GM21529 (cell line): ENCODE data around the gene PARP6.
A peak's percentile ranks its signal among the peaks of the same experiment; 100 is the strongest.

Experiments used
- ATAC-seq: cut with Tn5 transposase; IDR thresholded peaks from one replicate; pipeline ENCODE4 v1.9.1; 2021; ENCODE audit not compliant: unreplicated experiment

Gene PARP6

GRCh38 chr15:72201391-72201921 lies 70.9 kb downstream of the PARP6 start:
- no peak for ATAC-seq

GRCh38 chr15:72200395-72201237 lies 71.7 kb downstream of the PARP6 start:
- no peak for ATAC-seq

DNA sequence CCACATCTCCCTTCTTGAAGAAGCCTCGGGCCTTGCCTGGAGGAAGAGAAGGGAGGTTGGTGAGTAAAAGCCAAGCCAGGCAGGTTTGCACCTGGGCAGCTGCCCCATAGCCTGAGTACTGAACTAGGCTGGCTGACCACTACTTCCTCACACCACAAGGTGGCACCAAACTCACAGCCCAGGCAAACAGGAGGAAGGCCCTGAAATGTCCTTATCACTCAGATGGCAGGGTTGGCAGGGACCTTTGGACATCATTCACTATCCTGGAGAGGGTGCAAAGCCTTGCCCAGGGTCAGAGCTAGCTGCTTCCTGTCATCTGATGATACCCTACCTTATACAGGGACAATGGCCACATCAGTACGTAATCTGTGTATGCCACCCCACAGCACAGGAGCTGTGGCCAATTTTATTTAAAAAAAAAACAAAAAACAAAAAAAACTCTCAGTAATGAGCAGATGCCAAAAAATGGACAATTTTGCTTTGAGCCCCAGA lies 72.6 kb downstream of the PARP6 start:
- ATAC-seq: peak; percentile 47

DNA sequence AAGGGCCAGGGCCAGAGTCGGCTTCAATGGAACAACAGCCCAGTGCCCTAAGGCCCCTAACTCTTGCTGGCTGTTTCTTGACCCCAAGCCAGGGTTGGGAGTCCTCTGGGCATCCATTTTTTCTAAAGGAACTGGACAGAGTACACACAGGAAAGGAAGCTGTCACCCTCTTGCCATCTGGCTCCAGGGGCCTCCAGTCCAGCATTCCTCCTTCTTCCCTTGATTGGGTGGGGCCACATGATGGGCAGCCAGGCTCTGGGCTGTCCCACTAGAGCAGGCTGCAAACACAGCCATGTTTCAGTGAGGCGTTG lies 73.2 kb downstream of the PARP6 start:
- no peak for ATAC-seq

- no peak for ATAC-seq
Observed at GRCh38 chr15:72198356-72199204, 73.8 kb downstream of the PARP6 start.

DNA sequence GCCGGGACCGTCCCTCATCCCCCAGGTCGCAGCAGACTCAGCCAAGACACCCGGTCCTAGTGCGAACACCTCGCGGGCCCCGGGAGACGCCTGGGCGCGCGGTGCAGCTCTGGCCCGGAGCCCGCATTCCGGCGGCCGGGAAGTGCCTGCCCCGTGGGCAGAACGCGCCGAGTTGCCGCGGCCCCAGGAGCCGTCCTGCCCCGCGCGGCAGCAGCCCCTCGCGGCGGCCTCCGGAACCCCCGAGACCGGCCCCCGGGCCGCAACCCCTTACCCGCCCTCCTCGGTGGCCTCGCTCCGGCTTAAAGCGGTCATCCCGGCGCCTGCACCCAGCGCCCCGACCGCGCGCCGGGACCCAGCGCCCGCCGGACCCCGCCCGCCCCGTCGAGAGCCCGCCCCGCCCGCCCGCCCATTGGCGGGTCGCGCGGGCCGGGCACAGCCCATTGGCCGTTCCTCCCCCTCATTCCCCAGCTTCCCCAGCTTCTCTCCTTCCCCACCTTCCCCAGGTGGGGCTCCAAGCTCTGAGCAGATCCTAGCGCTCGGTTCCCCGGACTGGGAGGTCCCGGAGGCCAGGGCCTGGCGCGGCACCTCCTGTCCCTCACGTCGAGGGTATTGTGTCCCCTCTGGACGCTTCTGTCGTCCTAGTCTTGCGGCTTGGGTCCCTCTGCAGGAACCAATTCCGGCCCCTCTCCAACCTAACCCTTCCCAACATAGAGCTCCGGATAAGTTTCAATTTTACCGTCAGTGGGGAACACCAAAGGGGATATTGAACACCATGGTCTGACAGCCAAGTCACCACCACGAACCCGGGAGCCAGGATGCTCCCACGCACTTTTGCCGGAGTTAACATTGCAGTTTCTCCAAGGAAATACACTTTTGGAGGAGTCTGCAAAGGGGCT lies 74.6 kb downstream of the PARP6 start, which contains the start of gene GRAMD2A:
Gene GRAMD2A, minus strand, starts transcription at position 328 of the 896 bp plus-strand sequence.
- no peak for ATAC-seq

GRCh38 chr15:72197041-72197459 lies 75.3 kb downstream of the PARP6 start:
- ATAC-seq: no peak

DNA sequence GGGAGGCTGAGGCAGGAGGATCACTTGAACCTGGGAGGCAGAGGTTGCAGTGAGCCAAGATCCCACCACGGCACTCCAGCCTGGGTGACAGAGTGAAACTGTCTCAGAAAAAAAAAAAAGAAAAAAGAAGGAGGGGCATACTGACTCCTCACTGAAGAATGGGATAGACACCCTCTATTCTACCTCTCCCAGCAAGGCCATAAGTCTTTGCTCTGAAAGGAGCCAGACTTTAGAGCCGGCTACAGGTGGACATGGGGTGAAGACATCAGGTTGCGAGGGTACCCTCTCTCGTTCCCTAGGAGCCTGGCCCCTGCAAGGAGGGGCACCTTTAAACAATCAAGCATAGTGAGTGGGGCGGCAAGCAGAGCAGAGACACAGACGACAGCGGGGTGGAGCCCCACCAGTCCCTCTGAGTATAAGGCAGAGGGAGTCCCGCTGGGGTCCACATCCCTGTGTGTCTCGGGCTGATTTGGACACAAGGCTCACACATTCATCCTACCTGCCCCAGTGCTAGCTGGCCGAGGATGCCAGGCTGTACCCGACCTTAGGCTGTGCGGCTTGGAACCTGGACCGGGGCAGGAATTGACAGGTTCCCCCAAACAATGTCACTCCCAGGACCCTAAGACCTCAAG lies 75.8 kb downstream of the PARP6 start:
- no peak for ATAC-seq

DNA sequence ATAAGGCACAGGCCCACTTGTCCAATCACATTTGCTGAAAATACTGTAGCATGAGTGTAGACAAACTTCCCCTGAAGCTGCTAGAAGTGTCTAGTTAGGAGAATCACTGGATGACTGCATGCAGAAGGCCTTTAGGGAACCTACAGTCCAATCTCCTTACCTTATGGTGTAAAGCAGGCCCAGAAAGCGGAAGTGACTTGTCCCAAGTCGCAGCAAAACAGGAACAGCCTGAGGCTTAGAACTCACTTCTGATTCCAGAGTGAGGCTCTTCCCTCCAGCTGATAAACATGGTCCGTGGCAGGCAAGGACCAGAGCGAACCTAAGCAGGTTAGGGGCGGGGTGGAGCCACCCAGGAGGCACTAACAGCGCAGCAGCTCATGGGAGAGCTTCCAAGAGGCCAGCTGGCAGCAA lies 77.2 kb downstream of the PARP6 start:
- no peak for ATAC-seq

DNA sequence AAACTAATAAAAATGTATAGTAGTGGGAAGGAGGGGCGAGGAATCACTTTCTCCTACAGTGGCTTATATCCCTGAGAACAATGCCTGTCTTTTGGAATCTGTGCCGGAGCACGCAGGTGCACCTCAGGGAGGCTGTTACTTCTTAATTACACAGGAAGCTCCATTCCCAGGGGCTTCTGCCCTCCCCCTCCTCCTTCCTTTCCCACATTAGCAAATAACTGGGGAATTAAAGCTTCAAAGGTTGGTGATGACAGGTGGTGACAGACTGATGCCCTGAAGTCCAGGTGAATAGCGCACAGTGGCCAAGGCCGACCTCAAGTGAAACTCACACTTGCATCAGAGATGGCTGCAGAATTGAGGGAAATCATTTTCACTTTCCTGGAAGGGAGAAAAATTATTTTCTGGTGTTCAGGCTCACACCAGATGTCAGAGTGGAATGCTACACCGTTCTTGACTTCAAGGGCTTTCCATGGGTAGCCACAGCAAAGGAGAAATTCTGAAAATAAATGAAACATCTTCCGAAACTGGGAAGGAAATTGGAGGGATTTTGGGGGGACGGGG lies 78.4 kb downstream of the PARP6 start:
- no peak for ATAC-seq

GRCh38 chr15:72192416-72192815 lies 79.9 kb downstream of the PARP6 start:
- no peak for ATAC-seq
